Activated CD4-positive, alpha-beta T cell treated with anti-CD3 and anti-CD28 coated beads for 1 hour (primary cell): Measurements from ENCODE around the gene TNFSF13.

ENCODE experiments used
- DNase-seq: peaks from one replicate; pipeline ENCODE4 v3.0.0-alpha.2; 2020

Gene TNFSF13, protein sequence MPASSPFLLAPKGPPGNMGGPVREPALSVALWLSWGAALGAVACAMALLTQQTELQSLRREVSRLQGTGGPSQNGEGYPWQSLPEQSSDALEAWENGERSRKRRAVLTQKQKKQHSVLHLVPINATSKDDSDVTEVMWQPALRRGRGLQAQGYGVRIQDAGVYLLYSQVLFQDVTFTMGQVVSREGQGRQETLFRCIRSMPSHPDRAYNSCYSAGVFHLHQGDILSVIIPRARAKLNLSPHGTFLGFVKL

DNA sequence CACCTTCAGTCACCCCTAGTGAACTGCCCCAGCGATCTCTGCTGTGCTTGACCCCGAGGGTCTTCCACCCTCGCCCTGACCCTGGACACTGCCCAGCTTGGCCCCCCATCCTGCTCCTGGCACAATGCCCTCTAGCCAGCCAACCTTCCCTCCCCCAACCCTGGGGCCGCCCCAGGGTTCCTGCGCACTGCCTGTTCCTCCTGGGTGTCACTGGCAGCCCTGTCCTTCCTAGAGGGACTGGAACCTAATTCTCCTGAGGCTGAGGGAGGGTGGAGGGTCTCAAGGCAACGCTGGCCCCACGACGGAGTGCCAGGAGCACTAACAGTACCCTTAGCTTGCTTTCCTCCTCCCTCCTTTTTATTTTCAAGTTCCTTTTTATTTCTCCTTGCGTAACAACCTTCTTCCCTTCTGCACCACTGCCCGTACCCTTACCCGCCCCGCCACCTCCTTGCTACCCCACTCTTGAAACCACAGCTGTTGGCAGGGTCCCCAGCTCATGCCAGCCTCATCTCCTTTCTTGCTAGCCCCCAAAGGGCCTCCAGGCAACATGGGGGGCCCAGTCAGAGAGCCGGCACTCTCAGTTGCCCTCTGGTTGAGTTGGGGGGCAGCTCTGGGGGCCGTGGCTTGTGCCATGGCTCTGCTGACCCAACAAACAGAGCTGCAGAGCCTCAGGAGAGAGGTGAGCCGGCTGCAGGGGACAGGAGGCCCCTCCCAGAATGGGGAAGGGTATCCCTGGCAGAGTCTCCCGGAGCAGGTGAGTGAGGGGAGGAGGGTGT, at the start of gene TNFSF13:
TNFSF13 (plus strand) TSS at position 207 of the 776 bp plus-strand sequence; CDS start at position 497, 290 bp downstream.
- no peak for DNase-seq

GRCh38 chr17:7508846-7509245, 49.7 kb upstream of the TNFSF13 start:
- DNase-seq: no peak

DNA sequence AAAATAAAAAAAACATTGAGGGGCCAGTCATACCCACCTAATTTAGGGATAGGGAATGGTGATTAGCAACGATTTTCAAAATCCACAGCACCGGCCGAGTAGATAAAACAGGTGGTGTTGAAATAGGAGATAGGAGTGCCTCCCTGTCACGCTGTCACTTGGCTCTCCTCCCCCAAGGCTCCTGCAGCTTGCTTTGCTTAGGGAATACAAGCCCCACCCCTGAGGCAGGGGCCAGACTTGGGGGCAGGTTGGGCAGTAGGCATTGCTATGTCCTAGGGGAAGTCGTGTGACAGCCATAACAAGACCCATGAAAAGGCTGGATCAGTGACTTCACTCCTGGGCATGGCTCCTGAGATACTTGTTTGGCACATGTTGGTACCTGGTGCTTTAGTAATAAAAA, 48.6 kb upstream of the TNFSF13 start:
- DNase-seq: no peak

DNA sequence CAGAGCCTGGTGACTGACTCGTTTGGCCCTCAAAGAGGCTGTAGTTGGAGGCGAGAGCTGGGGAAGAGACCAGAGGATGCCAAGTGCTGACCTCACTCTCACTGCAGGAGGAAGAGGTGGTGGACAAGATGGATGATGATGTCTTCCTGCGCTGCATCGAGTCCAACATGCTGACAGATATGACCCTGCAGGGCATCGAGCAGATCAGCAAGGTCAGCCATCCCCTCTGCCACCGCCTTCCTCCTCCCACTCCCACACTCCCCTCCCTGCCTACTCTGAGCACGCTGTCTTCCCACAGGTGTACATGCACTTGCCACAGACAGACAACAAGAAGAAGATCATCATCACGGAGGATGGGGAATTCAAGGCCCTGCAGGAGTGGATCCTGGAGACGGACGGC, 47.4 kb upstream of the TNFSF13 start:
- DNase-seq: no peak

DNA sequence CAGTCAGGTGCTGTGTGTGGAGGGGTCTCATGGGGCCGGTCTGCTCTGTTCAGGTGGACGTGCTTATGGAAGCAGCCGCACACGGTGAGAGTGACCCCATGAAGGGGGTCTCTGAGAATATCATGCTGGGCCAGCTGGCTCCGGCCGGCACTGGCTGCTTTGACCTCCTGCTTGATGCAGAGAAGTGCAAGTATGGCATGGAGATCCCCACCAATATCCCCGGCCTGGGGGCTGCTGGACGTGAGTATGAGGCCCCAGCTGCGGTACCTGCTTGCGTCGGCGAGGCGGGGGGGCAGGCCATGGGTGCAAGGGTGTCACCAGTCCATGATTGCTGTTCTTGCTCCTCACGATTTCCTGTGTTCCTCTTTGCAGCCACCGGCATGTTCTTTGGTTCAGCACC, 46.4 kb upstream of the TNFSF13 start:
- no peak for DNase-seq

DNA sequence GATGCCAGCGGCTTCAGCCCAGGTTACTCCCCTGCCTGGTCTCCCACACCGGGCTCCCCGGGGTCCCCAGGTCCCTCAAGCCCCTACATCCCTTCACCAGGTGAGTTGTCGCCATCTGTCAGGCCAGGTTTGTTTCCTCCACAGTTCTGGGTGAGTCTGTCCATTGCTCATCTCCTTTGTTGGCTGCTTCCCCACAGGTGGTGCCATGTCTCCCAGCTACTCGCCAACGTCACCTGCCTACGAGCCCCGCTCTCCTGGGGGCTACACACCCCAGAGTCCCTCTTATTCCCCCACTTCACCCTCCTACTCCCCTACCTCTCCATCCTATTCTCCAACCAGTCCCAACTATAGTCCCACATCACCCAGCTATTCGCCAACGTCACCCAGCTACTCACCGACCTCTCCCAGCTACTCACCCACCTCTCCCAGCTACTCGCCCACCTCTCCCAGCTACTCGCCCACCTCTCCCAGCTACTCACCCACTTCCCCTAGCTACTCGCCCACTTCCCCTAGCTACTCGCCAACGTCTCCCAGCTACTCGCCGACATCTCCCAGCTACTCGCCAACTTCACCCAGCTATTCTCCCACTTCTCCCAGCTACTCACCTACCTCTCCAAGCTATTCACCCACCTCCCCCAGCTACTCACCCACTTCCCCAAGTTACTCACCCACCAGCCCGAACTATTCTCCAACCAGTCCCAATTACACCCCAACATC, 45.6 kb upstream of the TNFSF13 start:
- no peak for DNase-seq

DNA sequence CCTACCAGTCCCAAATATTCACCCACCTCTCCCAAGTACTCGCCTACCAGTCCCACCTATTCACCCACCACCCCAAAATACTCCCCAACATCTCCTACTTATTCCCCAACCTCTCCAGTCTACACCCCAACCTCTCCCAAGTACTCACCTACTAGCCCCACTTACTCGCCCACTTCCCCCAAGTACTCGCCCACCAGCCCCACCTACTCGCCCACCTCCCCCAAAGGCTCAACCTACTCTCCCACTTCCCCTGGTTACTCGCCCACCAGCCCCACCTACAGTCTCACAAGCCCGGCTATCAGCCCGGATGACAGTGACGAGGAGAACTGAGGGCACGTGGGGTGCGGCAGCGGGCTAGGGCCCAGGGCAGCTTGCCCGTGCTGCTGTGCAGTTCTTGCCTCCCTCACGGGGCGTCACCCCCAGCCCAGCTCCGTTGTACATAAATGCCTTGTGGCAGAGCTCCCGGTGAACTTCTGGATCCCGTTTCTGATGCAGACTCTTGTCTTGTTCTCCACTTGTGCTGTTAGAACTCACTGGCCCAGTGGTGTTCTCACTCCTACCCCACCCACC, 44.6 kb upstream of the TNFSF13 start:
- no peak for DNase-seq

DNA sequence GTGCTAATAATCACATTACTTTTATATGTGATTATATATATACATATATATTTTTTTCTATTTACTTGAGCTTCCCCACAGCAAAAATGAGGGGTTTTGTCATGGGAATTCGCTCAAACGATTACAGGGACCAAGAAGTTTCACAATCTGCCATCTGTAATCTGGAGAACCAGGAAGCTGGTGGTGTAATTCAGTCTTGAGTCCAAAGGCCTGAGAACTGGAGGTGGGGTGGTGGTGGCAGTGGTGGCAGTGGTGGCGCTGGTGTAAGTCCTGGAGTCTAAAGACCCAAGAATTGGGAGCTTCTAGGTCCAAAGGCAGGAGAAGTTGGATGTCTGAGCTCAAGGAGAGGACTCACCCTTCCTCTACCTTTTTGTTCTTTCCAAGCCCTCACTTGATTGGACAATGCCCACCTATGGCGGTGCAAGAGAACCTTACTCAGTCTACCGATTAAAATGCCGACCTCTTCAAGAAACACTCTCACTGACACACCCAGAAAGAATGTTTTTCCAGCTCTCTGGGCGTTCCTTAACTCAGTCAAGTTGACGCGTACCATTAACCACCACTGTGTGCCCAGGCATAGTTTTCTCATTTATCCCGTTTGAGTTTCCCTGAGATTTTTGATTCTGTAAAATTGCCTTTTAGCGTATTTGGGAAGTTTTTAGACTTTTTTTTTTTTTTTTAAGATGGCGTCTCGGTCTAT, 42.5 kb upstream of the TNFSF13 start:
- no peak for DNase-seq

GRCh38 chr17:7523033-7523432, 35.5 kb upstream of the TNFSF13 start:
- peak; percentile 28 for DNase-seq

- no peak for DNase-seq
Observed at GRCh38 chr17:7528842-7529241, 29.7 kb upstream of the TNFSF13 start.

DNA sequence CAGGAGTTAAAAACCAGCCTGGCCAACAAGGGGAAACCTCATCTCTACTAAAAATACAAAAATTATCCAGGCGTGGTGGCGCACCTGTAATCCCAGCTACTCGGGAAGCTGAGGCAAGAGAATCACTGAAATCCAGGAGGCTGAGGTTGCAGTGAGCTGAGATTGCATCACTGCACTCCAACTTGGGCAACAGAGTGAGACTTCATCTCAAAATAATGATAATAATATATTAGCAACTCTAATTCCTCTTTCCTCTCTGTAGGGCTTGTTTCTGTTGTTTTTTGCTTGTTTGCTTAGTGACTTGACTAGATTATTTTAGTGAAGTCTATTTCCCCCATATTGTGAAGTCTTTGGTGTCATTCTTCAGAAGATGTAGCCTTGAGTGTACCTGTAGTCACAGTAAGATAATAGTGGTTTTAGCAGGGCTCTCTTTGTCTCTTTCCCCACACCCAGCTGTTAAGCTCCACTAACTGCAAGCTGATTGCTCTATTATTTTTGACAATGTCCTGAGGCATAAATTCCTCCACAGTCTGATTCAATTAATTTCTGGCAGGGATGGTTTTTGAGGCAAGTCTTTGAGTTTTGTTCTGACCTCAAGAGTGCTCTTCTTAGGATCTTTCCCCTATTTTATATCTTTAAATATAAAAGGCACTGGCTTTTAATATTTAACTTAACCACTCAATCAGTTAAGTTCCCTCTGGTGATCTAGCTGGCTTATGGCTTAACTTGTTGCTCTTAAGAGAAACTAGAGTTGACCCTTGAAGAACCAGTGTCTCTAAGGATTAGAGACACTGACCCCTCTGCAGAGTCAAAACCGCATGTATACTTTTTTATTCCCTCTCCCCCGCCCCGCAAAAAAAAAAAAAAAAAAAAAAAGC, 28.3 kb upstream of the TNFSF13 start:
- no peak for DNase-seq

- no peak for DNase-seq
Observed at GRCh38 chr17:7538050-7538449, 20.5 kb upstream of the TNFSF13 start.

DNA sequence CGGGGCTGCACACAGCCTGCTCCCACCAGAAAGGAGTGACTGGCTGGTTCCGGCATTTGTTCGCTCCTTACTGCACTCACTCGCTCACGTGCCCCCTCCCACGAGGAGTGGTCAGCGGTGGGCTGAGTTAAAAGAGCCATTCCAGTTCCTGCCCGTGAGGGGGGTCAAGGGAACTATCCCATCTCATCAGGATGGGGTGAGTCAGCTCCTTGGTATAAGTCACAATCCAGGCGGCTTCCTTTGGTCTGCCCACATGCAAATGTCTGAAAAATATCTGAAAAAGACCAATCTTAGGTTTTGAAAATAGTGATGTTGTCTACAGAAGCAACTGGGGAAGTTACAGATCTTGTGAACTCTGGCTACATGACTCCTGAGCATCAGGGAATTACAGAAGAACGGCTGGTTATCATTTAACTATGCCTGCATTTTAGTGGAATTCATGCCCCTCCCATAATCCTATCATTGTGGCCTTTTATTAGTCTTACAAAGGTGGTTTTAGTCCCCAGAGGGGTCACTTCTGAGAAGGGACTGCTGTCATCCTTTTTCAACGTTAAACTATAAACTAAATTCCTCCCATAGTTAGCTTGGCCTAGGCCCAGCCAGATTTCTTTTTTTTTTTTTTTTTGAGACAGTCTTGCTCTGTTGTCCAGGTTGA, 19.5 kb upstream of the TNFSF13 start:
- no peak for DNase-seq

GRCh38 chr17:7541074-7541621, 17.4 kb upstream of the TNFSF13 start:
- DNase-seq: no peak

- DNase-seq: no peak
Observed at GRCh38 chr17:7544911-7545310, 13.6 kb upstream of the TNFSF13 start.

- DNase-seq: no peak
Observed at GRCh38 chr17:7548585-7549400, 9.8 kb upstream of the TNFSF13 start, which contains the start of gene TNFSF12. Gene TNFSF12, plus strand, starts transcription at chr17:7549058. Its CDS starts 96 bp downstream, at chr17:7549154.

GRCh38 chr17:7549401-7550055, 9.0 kb upstream of the TNFSF13 start:
- DNase-seq: no peak

GRCh38 chr17:7550344-7550743, 8.2 kb upstream of the TNFSF13 start:
- no peak for DNase-seq

DNA sequence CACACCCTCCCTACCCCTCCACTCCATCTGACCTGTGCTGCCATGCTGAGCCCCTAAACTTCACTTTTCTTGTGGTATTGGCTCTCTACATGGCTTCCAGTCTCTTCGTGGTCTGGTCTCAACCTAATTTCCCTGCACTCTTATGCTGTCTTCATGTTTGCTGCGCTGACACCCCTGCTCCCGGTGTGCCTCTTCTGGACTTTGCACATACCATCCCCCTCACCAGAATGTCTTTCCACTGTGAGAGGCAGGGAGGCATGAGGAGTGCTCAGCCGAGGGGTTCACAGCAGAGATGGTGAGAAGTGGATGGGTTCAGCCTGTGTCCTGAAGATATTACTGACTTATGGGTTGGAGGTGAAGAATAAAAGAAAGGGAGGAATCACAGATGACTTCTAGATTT, 7.2 kb upstream of the TNFSF13 start:
- DNase-seq: no peak
